Superior temporal gyrus (tissue), 1 donor: ENCODE measurements around the gene LSS.

Experiments
- DNase-seq: peaks from one replicate; pipeline ENCODE4 v3.0.0-alpha.2; 2016; ENCODE audit errors: extremely low spot score

LSS gene

DNA sequence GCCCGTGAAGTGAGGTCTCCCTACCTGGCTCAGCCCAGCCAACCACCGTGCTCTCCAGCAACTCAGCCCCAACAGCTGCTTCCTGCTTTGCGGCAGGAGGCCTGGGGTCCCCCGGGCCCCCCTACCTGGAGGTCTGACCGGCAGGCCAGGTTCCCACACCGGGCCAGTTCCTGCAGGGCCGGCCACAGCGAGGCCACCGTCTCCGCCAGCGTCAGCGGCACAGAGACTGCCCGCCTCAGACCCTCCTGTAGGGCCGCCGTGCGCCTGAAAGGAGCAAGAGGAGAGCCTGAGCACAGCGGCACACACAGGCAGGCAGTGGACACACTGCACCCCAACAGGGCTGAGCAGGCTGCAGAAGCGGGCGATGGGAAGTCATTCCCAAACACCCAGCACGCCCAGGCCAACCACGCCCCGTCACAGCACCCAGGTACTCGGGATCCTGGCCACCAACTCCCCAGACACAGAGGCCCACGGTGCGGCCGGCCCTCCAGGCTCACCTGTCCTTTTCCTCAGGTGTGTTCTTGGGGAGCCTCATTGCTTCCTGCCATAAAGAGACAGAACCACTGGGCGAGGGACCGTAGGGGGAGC is 90.1 kb downstream of the LSS start:
- DNase-seq: no peak
